ENCODE results near the gene FRRS1.

The FRRS1 gene

GRCh38 chr1:99669821-99670220 is 96.6 kb downstream of the FRRS1 start:
- Histone ChIP-seq H3K9ac (ENCODE audit: low read depth, low read length) (no peak overlapping the region), H3K4me3 (ENCODE audit: low read depth in 1 of 2, low read length in 2 of 2) (no peak overlapping the region), H4K20me1 (ENCODE audit: insufficient read depth, low read length) (no peaks in the 10 kb centered on the region), H3K36me3 (ENCODE audit: insufficient read depth, low read length) (no peaks in the 10 kb centered on the region), H3K9me3 (ENCODE audit: insufficient read depth, low read length, severe bottlenecking) (no peaks in the 10 kb centered on the region), H3K4me2 (ENCODE audit: insufficient read depth, low read length) (no peak overlapping the region), H3K27me3 (ENCODE audit: insufficient read depth, low read length, poor library complexity) (no peaks in the 10 kb centered on the region), H2AFZ (ENCODE audit: low read depth, low read length) (no peak overlapping the region), H3K4me1 (ENCODE audit: insufficient read depth, low read length) (no peaks in the 10 kb centered on the region), H3K79me2 (ENCODE audit: insufficient read depth, low read length) (no peaks in the 10 kb centered on the region), H3K27ac (ENCODE audit: low read length) (no peak overlapping the region)
- ATAC-seq (ENCODE audit: insufficient read depth, low read depth) (no peak), DNase-seq (no peak)
- TF ChIP-seq CTCF (IDR thresholded peaks at IDR 0.05; ENCODE audit: borderline replicate concordance, extremely low read depth, low read length, poor library complexity, severe bottlenecking) (no peak), EZH2 (IDR thresholded peaks at IDR 0.05; ENCODE audit: borderline replicate concordance, low read depth, low read length, severe bottlenecking) (no peak)

- TF ChIP-seq CTCF (IDR thresholded peaks at IDR 0.05; ENCODE audit: borderline replicate concordance, extremely low read depth, low read length, poor library complexity, severe bottlenecking): no peak
- TF ChIP-seq EZH2 (IDR thresholded peaks at IDR 0.05; ENCODE audit: borderline replicate concordance, low read depth, low read length, severe bottlenecking): no peak
- ATAC-seq (ENCODE audit: insufficient read depth, low read depth) (no peak), DNase-seq (no peak)
- H3K4me3 ChIP-seq (ENCODE audit: low read depth in 1 of 2, low read length in 2 of 2): no peak overlapping the region
- H3K4me1 ChIP-seq (ENCODE audit: insufficient read depth, low read length): no peaks in the 10 kb centered on the region
- no peak overlapping the region for H2AFZ ChIP-seq (ENCODE audit: low read depth, low read length)
- H3K9me3 ChIP-seq (ENCODE audit: insufficient read depth, low read length, severe bottlenecking): no peaks in the 10 kb centered on the region
- no peak overlapping the region for H3K27ac ChIP-seq (ENCODE audit: low read length)
- H3K79me2 ChIP-seq (ENCODE audit: insufficient read depth, low read length): no peaks in the 10 kb centered on the region
- no peak overlapping the region for H3K9ac ChIP-seq (ENCODE audit: low read depth, low read length)
- H3K4me2 ChIP-seq (ENCODE audit: insufficient read depth, low read length): no peak overlapping the region
- no peaks in the 10 kb centered on the region for H3K36me3 ChIP-seq (ENCODE audit: insufficient read depth, low read length)
- H4K20me1 ChIP-seq (ENCODE audit: insufficient read depth, low read length): no peaks in the 10 kb centered on the region
- no peaks in the 10 kb centered on the region for H3K27me3 ChIP-seq (ENCODE audit: insufficient read depth, low read length, poor library complexity)
Measured at GRCh38 chr1:99669376-99669775, 97.1 kb downstream of the FRRS1 start.

GRCh38 chr1:99665212-99665611 is 101.2 kb downstream of the FRRS1 start:
- no peak overlapping the region for H2AFZ ChIP-seq (ENCODE audit: low read depth, low read length)
- H3K4me3 ChIP-seq (ENCODE audit: low read depth in 1 of 2, low read length in 2 of 2): no peak overlapping the region

More at GRCh38 chr1:99665212-99665611, 101.2 kb downstream of the FRRS1 start:
- Histone ChIP-seq H3K27me3 (ENCODE audit: insufficient read depth, low read length, poor library complexity) (no peaks in the 10 kb centered on the region), H4K20me1 (ENCODE audit: insufficient read depth, low read length) (no peaks in the 10 kb centered on the region), H3K4me1 (ENCODE audit: insufficient read depth, low read length) (no peaks in the 10 kb centered on the region), H3K36me3 (ENCODE audit: insufficient read depth, low read length) (no peaks in the 10 kb centered on the region), H3K27ac (ENCODE audit: low read length) (no peak overlapping the region), H3K9me3 (ENCODE audit: insufficient read depth, low read length, severe bottlenecking) (no peaks in the 10 kb centered on the region), H3K79me2 (ENCODE audit: insufficient read depth, low read length) (no peaks in the 10 kb centered on the region), H3K4me2 (ENCODE audit: insufficient read depth, low read length) (no peak overlapping the region), H3K9ac (ENCODE audit: low read depth, low read length) (no peak overlapping the region)
- TF ChIP-seq CTCF (IDR thresholded peaks at IDR 0.05; ENCODE audit: borderline replicate concordance, extremely low read depth, low read length, poor library complexity, severe bottlenecking) (no peak), EZH2 (IDR thresholded peaks at IDR 0.05; ENCODE audit: borderline replicate concordance, low read depth, low read length, severe bottlenecking) (no peak)
- no peak for ATAC-seq (ENCODE audit: insufficient read depth, low read depth)
- no peak for DNase-seq

All from DND-41 (cell line).